Prostate gland (tissue), 2 donors: Measurements from ENCODE around the gene NPIPB4. TPM values are rescaled to one million over a fixed set of nuclear protein-coding genes. Genes with fewer than 3 reads are reported as not detected.
"Not testable (repeated sequence)": the region's sequence is repeated elsewhere in the genome, so short reads cannot be mapped to it uniquely, and the experiment has no call there.

Source experiments
- DNase-seq: peaks from one replicate; pipeline ENCODE4 v3.0.0-alpha.2; 2019; ENCODE audit warnings: low spot score
- H3K27ac ChIP-seq, 2 donors: fragments of 200-600 bp; sonication (generic); 2 replicates each; pipeline ENCODE4 v1.5.1; 2017 to 2019
- H3K27me3 ChIP-seq: fragments of 200-600 bp; sonication (generic); replicated peaks from 2 replicates; pipeline ENCODE4 v1.5.1; 2019; ENCODE audit not compliant: insufficient read depth
- H3K36me3 ChIP-seq, 2 donors: fragments of 200-600 bp; sonication (generic); 1 replicate in 1 of 2; 2 replicates in 1 of 2; pipeline versions ENCODE4 v1.5.1 to v1.8.1; 2017 to 2019
- H3K4me1 ChIP-seq: fragments of 200-600 bp; sonication (generic); replicated peaks from 2 replicates; pipeline ENCODE4 v1.5.1; 2019
- H3K4me3 ChIP-seq, 2 donors: fragments of 200-600 bp; sonication (generic); 2 replicates each; pipeline ENCODE4 v1.5.1; 2017 to 2019
- H3K9me3 ChIP-seq: fragments of 200-600 bp; sonication (generic); 2 replicates; pipeline ENCODE4 v1.5.1; 2017
- POLR2AphosphoS5 ChIP-seq: sonication (generic); formaldehyde crosslinking; IDR thresholded peaks from one replicate; pipeline ENCODE4 v1.6.1; 2017; ENCODE audit warnings: antibody characterized with exemption
- WGBS: methylation state at CpG from one replicate; pipeline ENCODE4 v1.1.5; 2018; 5-methylcytosine and 5-hydroxymethylcytosine counted together
- intact Hi-C: fragments of 100-400 bp; cut with DNase I; formaldehyde crosslinking; loops from one replicate; pipeline ENCODE4 v1.14.2; 2022
- total RNA-seq, 2 donors: library from RNA; depleted of rRNA; stranded (reverse); fragments of >200 nt; gene quantifications; one replicate each; pipeline ENCODE4 v1.1.0, GENCODE V29; 2016
- TF ChIP-seq, protein P1 (sequence below), 4 experiments: fragments of 200-600 bp in 2 of 4; fragments of 450-650 bp in 2 of 4; sonication (generic) in 2 of 4; IDR thresholded peaks; 1 replicate in 3 of 4; 2 replicates in 1 of 4; pipeline ENCODE4 v1.5.1; 2016 to 2019; ENCODE audit warnings: antibody characterized with exemption in 4 of 4, mild to moderate bottlenecking in 2 of 4, moderate library complexity in 2 of 4

Gene NPIPB4
- total RNA-seq, 2 donors from 2014 or later = 27.8 to 108 TPM

DNA sequence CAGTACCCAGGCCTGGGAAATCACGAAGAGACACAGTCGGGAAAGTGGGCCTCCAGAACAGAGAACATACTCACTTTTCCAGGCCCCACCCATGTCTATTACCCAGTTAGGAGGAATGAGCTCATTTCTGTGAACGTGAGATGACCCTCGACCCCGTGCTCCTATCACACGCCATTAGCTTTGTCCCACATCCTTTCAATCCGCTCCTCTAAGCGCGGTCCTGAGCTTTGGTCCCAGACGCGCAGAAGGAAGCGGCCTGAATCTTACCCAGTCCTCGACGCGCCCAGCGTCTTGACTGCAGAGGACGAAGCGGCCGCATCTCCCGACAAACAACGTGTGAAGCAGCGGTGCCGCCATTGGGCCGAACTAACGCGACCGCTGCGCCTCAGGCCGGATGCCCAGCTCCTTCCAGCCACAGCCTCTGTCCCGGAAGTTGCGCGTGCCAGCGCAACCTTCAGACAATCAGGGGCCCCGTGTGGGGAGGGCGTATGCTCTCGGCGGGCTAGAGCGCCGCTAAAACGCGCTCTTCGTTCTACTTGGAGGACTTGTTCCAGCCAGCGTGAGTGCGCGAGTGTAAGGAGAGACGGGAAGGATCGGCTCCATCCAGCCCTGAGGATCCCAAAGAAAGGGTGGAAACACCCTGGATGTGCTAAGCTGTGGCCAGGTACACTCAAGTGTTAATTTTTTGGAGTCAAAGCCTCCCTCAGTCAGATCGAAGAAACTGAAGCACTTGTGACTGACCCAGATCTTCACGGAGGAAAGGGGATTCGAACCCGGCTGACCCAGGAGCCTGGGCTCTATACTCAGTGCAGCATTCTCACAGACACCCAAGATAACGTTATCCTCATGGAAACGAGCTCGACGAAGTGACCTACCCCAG lies 37.3 kb downstream of the NPIPB4 start:
- TF ChIP-seq POLR2AphosphoS5 = peak; percentile 65
- intact Hi-C loops = not testable (repeated sequence)

DNA sequence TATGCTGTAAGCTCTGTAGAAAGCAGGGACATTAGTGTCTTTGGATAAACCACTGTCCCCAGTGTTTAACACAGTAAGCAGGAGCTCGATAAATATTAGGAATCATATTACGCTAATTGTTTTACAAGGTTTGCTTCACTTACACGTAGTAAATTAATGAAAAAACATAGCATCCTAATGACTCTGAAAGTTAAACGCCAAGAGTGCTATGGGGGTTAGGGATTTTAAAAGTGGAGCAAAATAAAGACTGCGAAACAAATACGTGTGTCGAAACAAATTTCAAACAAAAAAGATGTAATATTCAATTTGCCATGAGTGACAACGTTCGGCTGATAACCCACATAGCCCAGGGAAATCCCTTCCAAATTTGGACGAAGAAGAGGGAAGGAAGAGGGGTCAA lies 37.9 kb downstream of the NPIPB4 start:
- WGBS = 28% methylated on average over 10 of the region's 10 CpGs
- peak overlapping the region; percentile 43 to 45 for H3K4me3 ChIP-seq
- H3K27me3 ChIP-seq, H3K27ac ChIP-seq, H3K4me1 ChIP-seq, H3K9me3 ChIP-seq, DNase-seq, intact Hi-C loops, H3K36me3 ChIP-seq: not testable (repeated sequence)

More for the DNA sequence above, 37.3 kb downstream of the NPIPB4 start:
- not testable (repeated sequence) for H3K4me1 ChIP-seq, H3K36me3 ChIP-seq, H3K9me3 ChIP-seq, H3K27me3 ChIP-seq
- H3K4me3 ChIP-seq = peak overlapping the region; percentile 43 to 45
- WGBS = 3% methylated on average over 55 of the region's 55 CpGs
- H3K27ac ChIP-seq = peak overlapping the region; percentile 64 to 75
- peak; percentile 40 for DNase-seq

DNA sequence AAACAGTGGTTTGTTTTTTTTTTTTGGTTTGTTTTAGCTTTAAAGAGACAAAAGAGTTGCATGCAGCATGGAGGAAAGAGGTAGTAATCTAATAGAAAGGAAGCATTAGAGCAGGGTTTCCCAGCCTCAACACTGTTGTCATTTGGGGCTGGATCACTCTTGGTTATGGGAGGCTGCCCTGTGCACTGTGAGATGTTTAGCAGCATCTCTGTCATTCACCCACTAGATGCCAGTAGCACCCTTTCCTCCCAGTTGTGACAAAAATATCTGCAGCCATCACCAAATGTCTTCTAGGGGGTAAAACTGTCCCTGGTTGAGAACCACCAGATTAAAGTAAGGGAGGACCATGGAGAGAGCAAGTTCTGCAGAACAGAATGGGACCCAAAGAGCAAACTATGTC lies 40.5 kb downstream of the NPIPB4 start:
- H3K4me1 ChIP-seq, DNase-seq, H3K4me3 ChIP-seq, H3K36me3 ChIP-seq, H3K27ac ChIP-seq, H3K27me3 ChIP-seq, intact Hi-C loops, H3K9me3 ChIP-seq: not testable (repeated sequence)

DNA sequence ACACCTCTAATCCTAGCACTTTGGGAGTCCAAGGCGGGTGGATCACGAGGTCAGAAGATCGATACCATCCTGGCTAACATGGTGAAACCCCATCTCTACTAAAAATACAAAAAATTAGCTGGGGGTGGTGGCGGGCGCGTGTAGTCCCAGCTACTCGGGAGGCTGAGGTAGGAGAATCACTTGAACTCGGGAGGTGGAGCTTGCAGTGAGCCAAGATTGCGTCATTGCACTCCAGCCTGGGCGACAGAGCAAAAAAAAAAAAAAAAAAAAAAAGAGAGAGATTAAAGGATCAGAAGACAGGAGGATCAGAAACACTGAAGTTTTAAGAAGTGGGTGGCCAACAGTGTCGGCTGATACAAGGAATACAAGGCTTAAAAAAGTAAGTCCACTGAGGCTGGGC lies 41.9 kb downstream of the NPIPB4 start:
- WGBS = 89% methylated on average over 11 of the region's 11 CpGs
- H3K36me3 ChIP-seq, H3K27me3 ChIP-seq, intact Hi-C loops, H3K9me3 ChIP-seq, DNase-seq, H3K4me3 ChIP-seq, H3K27ac ChIP-seq, H3K4me1 ChIP-seq: not testable (repeated sequence)

DNA sequence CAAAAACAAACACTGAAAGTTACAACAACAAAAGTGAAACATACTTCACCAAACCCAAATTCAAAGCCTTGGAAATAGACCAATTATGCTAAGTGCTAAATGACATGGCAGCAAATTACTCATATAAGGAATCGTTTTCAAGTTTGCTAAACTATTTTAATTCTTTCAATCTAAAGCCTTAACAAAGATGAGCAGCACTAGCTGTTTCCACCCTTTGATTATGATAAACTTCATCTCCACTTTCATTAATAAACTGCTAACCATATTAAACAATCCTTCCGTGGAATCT lies 55.2 kb downstream of the NPIPB4 start:
- H3K36me3 ChIP-seq, H3K27ac ChIP-seq, H3K27me3 ChIP-seq, H3K4me3 ChIP-seq, intact Hi-C loops, H3K9me3 ChIP-seq, DNase-seq, H3K4me1 ChIP-seq: not testable (repeated sequence)
- WGBS = 59% methylated on average over 2 of the region's 2 CpGs

DNA sequence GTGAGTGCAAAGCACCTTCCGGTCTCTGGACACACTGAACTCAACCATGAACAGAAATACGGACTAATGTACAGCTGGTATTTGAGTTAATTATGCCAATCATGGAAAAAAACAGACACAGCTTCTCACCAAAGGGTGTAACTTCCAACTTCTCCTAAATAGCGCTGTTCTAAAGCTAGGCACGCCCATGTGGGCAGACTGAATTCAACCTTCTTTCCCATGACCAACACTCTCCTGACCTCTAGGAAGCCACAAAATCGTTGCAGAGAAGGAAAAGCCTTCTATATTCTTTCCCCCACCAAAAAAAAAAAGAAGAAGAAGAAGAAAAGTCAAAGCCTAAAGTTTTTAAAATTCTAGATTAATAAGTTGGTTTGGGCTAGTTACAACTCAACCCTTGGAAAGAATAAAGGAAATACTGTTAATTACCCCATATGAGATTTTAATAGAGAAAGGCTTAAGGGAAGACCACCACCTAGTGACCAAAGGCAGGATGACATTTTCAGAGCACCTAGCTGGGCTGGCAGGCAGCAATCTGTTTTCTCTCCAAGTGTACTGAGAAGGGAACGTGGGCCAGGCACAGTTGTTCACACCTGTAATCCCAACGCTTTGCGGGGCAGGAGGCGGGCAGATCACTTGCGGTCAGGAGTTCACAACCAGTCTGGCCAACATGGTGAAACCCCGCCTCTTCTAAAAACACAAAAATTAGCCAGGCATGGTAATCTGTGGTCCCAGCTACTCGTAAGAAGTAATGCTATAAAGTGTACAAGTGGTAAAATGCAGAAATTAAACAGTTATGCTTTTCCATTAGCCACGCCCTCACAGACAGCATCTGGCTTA lies 55.8 kb downstream of the NPIPB4 start:
- H3K4me3 ChIP-seq, H3K9me3 ChIP-seq, H3K27me3 ChIP-seq, H3K36me3 ChIP-seq, H3K4me1 ChIP-seq, H3K27ac ChIP-seq, DNase-seq, intact Hi-C loops: not testable (repeated sequence)
- 63% methylated on average over 13 of the region's 13 CpGs for WGBS
- TF ChIP-seq, protein P1, sequence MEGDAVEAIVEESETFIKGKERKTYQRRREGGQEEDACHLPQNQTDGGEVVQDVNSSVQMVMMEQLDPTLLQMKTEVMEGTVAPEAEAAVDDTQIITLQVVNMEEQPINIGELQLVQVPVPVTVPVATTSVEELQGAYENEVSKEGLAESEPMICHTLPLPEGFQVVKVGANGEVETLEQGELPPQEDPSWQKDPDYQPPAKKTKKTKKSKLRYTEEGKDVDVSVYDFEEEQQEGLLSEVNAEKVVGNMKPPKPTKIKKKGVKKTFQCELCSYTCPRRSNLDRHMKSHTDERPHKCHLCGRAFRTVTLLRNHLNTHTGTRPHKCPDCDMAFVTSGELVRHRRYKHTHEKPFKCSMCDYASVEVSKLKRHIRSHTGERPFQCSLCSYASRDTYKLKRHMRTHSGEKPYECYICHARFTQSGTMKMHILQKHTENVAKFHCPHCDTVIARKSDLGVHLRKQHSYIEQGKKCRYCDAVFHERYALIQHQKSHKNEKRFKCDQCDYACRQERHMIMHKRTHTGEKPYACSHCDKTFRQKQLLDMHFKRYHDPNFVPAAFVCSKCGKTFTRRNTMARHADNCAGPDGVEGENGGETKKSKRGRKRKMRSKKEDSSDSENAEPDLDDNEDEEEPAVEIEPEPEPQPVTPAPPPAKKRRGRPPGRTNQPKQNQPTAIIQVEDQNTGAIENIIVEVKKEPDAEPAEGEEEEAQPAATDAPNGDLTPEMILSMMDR (IDR thresholded peaks at IDR 0.05) = peak in 2 of 4 experiments; percentile 37 to 50

DNA sequence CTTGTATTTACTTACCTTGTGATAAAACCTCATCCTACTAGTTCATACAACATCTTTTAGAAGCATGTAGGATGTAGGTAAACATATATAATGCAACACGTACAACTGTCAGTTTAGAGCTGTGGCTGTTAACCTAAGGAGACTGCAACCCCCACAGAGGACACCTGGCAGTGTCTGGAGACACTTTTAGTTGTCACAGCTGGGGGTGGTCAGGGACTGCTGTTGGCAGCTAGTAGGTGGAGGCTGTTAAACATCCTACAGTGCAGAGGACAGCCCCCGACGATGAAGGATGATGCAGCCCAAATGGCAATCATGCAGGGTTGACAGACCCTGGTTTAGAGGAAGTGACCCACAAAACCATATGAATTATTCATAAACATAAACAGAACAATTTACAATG lies 59.0 kb downstream of the NPIPB4 start:
- H3K27ac ChIP-seq, H3K27me3 ChIP-seq, intact Hi-C loops, H3K9me3 ChIP-seq, DNase-seq, H3K36me3 ChIP-seq, H3K4me3 ChIP-seq, H3K4me1 ChIP-seq: not testable (repeated sequence)
- WGBS = no CpG with 5 or more reads among the region's 3 CpGs

DNA sequence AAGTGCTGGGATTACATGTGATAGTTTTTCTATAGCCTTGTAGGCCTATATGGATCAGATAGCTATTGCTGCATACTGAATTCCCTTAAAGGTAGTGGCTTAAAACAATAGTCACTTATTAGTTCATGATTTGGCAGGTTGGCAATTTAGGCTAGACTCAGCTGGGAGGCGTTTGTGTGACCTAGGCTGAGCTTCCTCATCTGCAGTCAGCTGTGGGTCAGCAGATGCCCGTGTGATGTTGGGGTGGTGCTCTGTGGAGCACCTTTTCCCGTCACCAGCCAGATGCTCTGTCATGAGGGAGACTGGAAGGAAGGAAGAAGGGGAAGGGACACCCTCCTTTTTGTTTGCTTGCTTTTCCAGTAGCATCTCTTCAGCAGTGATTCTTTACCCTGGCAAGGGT lies 64.2 kb downstream of the NPIPB4 start:
- H3K4me1 ChIP-seq, H3K4me3 ChIP-seq, H3K27ac ChIP-seq, H3K9me3 ChIP-seq, H3K27me3 ChIP-seq, intact Hi-C loops, H3K36me3 ChIP-seq, DNase-seq: not testable (repeated sequence)
- WGBS = no CpG with 5 or more reads among the region's 3 CpGs

DNA sequence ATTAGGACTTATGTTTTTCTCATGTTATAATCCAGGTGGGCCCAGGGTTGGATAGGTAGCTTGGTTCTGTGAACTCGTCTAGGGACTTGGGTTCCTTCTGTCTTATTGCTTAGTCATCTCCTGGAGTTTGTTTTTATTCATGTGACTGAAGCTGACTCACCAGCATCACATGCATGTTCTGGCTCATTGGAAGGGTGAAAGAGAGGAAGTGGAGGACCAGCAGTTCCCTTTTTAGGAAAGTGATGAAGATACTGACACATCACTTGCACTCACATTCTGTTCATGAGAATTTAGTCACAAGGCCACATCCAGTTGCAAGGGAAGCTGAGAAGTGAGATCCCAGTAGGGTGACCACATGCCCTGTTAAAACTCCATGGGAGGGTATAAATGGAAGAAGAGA lies 67.0 kb downstream of the NPIPB4 start:
- H3K27ac ChIP-seq, H3K4me1 ChIP-seq, H3K27me3 ChIP-seq, H3K4me3 ChIP-seq, DNase-seq, H3K9me3 ChIP-seq, H3K36me3 ChIP-seq, intact Hi-C loops: not testable (repeated sequence)
- WGBS = no CpG with 5 or more reads among the region's 1 CpG
